GF-D8 (cell line): ENCODE results near the gene KCTD16.

Experiments
- DNase-seq: peaks from one replicate; lab custom pipeline; 2025; lab: John Stamatoyannopoulos, UW

The KCTD16 gene

GRCh38 chr5:144284931-144285502 is 114.3 kb downstream of the KCTD16 start:
- no peak for DNase-seq

- DNase-seq, result no peak
Measured at GRCh38 chr5:144289277-144289676, 118.6 kb downstream of the KCTD16 start.

GRCh38 chr5:144292029-144292428 is 121.4 kb downstream of the KCTD16 start:
- no peak for DNase-seq

GRCh38 chr5:144295284-144295683 is 124.6 kb downstream of the KCTD16 start:
- no peak for DNase-seq

- no peak for DNase-seq
Measured at GRCh38 chr5:144297081-144297480, 126.4 kb downstream of the KCTD16 start.

- DNase-seq, result no peak
Measured at GRCh38 chr5:144298658-144299057, 128.0 kb downstream of the KCTD16 start.

- no peak for DNase-seq
Measured at GRCh38 chr5:144304688-144305087, 134.0 kb downstream of the KCTD16 start.

- no peak for DNase-seq
Measured at GRCh38 chr5:144307736-144308135, 137.1 kb downstream of the KCTD16 start.

GRCh38 chr5:144308174-144308573 is 137.5 kb downstream of the KCTD16 start:
- DNase-seq, result no peak

GRCh38 chr5:144308906-144309670 is 138.4 kb downstream of the KCTD16 start:
- no peak for DNase-seq

GRCh38 chr5:144310621-144311020 is 139.9 kb downstream of the KCTD16 start:
- no peak for DNase-seq

GRCh38 chr5:144313147-144313726 is 142.6 kb downstream of the KCTD16 start:
- no peak for DNase-seq

- DNase-seq, result no peak
Measured at GRCh38 chr5:144315026-144315425, 144.4 kb downstream of the KCTD16 start.

GRCh38 chr5:144315994-144316634 is 145.4 kb downstream of the KCTD16 start:
- no peak for DNase-seq

GRCh38 chr5:144318011-144318410 is 147.3 kb downstream of the KCTD16 start:
- DNase-seq, result no peak

- DNase-seq, result no peak
Measured at GRCh38 chr5:144318460-144318859, 147.8 kb downstream of the KCTD16 start.

- no peak for DNase-seq
Measured at GRCh38 chr5:144323181-144323580, 152.5 kb downstream of the KCTD16 start.

GRCh38 chr5:144325532-144325931 is 154.9 kb downstream of the KCTD16 start:
- DNase-seq, result no peak

- DNase-seq, result no peak
Measured at GRCh38 chr5:144328494-144328893, 157.8 kb downstream of the KCTD16 start.

- DNase-seq, result no peak
Measured at GRCh38 chr5:144328980-144329379, 158.3 kb downstream of the KCTD16 start.

- no peak for DNase-seq
Measured at GRCh38 chr5:144329681-144330080, 159.0 kb downstream of the KCTD16 start.

GRCh38 chr5:144331361-144331760 is 160.7 kb downstream of the KCTD16 start:
- DNase-seq, result no peak

- no peak for DNase-seq
Measured at GRCh38 chr5:144332265-144332664, 161.6 kb downstream of the KCTD16 start.
